ENCODE data around the gene ATP4B. TPM values are rescaled to one million over a fixed set of nuclear protein-coding genes. Genes with fewer than 3 reads are reported as not detected.

The ATP4B gene
- polyA plus RNA-seq, 2 of the 4 experiments (the other 2 are of a cell fraction), result not detected

DNA sequence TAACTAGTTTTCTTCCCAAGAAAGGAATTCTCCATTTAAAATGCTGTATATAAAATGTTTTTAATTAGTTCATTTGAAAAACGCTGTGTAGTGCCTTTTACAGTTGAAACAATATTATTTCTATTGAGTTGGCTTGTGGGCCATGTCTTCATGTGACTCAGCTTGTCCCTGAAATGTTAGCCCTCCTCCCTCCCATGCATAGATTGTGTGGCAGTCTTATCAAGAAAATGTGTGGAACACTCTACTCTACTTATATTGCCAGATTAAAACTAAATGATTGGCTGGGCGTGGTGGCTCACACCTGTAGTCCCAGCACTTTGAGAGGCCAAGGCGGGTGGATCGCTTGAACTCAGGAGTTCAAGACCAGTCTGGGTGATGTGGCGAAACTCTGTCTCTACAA lies 40.0 kb downstream of the ATP4B start (continued):
- TF ChIP-seq, protein P1, sequence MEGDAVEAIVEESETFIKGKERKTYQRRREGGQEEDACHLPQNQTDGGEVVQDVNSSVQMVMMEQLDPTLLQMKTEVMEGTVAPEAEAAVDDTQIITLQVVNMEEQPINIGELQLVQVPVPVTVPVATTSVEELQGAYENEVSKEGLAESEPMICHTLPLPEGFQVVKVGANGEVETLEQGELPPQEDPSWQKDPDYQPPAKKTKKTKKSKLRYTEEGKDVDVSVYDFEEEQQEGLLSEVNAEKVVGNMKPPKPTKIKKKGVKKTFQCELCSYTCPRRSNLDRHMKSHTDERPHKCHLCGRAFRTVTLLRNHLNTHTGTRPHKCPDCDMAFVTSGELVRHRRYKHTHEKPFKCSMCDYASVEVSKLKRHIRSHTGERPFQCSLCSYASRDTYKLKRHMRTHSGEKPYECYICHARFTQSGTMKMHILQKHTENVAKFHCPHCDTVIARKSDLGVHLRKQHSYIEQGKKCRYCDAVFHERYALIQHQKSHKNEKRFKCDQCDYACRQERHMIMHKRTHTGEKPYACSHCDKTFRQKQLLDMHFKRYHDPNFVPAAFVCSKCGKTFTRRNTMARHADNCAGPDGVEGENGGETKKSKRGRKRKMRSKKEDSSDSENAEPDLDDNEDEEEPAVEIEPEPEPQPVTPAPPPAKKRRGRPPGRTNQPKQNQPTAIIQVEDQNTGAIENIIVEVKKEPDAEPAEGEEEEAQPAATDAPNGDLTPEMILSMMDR (IDR thresholded peaks at IDR 0.05), result no peak
- no peak for TF ChIP-seq SMC3 (IDR thresholded peaks at IDR 0.05)
- no peak for TF ChIP-seq RAD21 (conservative IDR thresholded peaks at IDR 0.05 in 1 of 2, IDR thresholded peaks at IDR 0.05 in 1 of 2)
- no peak for TF ChIP-seq TFCP2L1 (CRISPR knock-in tag; IDR thresholded peaks at IDR 0.05)
- no peak for TF ChIP-seq FOSB (CRISPR knock-in tag; IDR thresholded peaks at IDR 0.05)
- TF ChIP-seq, protein P2, sequence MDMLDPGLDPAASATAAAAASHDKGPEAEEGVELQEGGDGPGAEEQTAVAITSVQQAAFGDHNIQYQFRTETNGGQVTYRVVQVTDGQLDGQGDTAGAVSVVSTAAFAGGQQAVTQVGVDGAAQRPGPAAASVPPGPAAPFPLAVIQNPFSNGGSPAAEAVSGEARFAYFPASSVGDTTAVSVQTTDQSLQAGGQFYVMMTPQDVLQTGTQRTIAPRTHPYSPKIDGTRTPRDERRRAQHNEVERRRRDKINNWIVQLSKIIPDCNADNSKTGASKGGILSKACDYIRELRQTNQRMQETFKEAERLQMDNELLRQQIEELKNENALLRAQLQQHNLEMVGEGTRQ (IDR thresholded peaks at IDR 0.05), result no peak
- no peak for TF ChIP-seq ZNF302 (CRISPR knock-in tag; IDR thresholded peaks at IDR 0.05)

- no peaks in the 10 kb centered on the region for H3K4me1 ChIP-seq
- TF ChIP-seq HEYL (CRISPR knock-in tag; IDR thresholded peaks at IDR 0.05), result no peak
- no peak for TF ChIP-seq CBX2 (IDR thresholded peaks at IDR 0.05; ENCODE audit: borderline replicate concordance, low read depth)
- TF ChIP-seq JUNB (IDR thresholded peaks at IDR 0.05), result no peak
- no peak for TF ChIP-seq RAD21 (conservative IDR thresholded peaks at IDR 0.05 in 1 of 2, IDR thresholded peaks at IDR 0.05 in 1 of 2)
- no peak for TF ChIP-seq POLR2A (IDR thresholded peaks at IDR 0.05; ENCODE audit: low read length)
- no peak for TF ChIP-seq PHF8 (IDR thresholded peaks at IDR 0.05; ENCODE audit: borderline replicate concordance, low read depth)
- no peak for TF ChIP-seq E2F6 (IDR thresholded peaks at IDR 0.05; ENCODE audit: borderline replicate concordance, low read depth)
- TF ChIP-seq CBX8 (IDR thresholded peaks at IDR 0.05), result no peak
- TF ChIP-seq, protein P1 (IDR thresholded peaks at IDR 0.05), result no peak
- no peak for TF ChIP-seq GATA3 (IDR thresholded peaks at IDR 0.05; ENCODE audit: borderline replicate concordance)
- no peak for TF ChIP-seq ATOH8 (CRISPR knock-in tag; IDR thresholded peaks at IDR 0.05; ENCODE audit: low read depth)
- no peak overlapping the region for H3K4me2 ChIP-seq
- no peak overlapping the region for H3K27ac ChIP-seq
- no peak for ATAC-seq
- FAIRE-seq, result no peak
- H3K9me3 ChIP-seq, result no peaks in the 10 kb centered on the region
- POLR2A ChIA-PET, result no interaction called here
- CTCF ChIA-PET, result no interaction called here
- WGBS (ENCODE audit: missing lambda C conversion rate), result 88% methylated on average over 10 of the region's 18 CpGs
- no peak for DNase-seq (ENCODE audit: low read depth in 1 of 2, low spot score in 1 of 2)
- H3K4me3 ChIP-seq, result no peak overlapping the region
These were observed 40.8 kb downstream of the ATP4B start for GRCh38 chr13:113616991-113617749.

GRCh38 chr13:113616281-113616906 lies 41.6 kb downstream of the ATP4B start:
- H3K27ac ChIP-seq, result no peak overlapping the region
- TF ChIP-seq HEYL (CRISPR knock-in tag; IDR thresholded peaks at IDR 0.05) (no peak), JUNB (IDR thresholded peaks at IDR 0.05) (no peak), KDM5A (IDR thresholded peaks at IDR 0.05) (no peak), SREBF2 (IDR thresholded peaks at IDR 0.05) (no peak), CBX8 (IDR thresholded peaks at IDR 0.05) (no peak), MAFK (IDR thresholded peaks at IDR 0.05; ENCODE audit: partially characterized antibody) (no peak), CEBPB (IDR thresholded peaks at IDR 0.05) (no peak)
- TF ChIP-seq, protein P1 (IDR thresholded peaks at IDR 0.05), result no peak
- no peaks in the 10 kb centered on the region for H3K4me1 ChIP-seq
- CTCF ChIA-PET, result interaction anchor here (0.6 kb wide), 1 partner anchor 929 kb away, joined by 3 read pairs; no protein-coding TSS in a partner anchor
- H3K4me2 ChIP-seq, result no peak overlapping the region
- ATAC-seq (no peak), DNase-seq (ENCODE audit: low read depth in 1 of 2, low spot score in 1 of 2) (no peak), FAIRE-seq (no peak)
- POLR2A ChIA-PET, result no interaction called here
- no peaks in the 10 kb centered on the region for H3K9me3 ChIP-seq
- H3K4me3 ChIP-seq, result no peak overlapping the region
- 95% methylated on average over 20 of the region's 20 CpGs for WGBS (ENCODE audit: missing lambda C conversion rate)
